ENCODE measurements around the gene LRRC3. TPM values are rescaled to one million over a fixed set of nuclear protein-coding genes. Genes with fewer than 3 reads are reported as not detected.
A peak's percentile ranks its signal among the peaks of the same experiment; 100 is the strongest.
"Not testable (repeated sequence)": the region's sequence is repeated elsewhere in the genome, so short reads cannot be mapped to it uniquely, and the experiment has no call there.

The LRRC3 gene
- total and polyA plus RNA-seq, 7 experiments from 2014 or later = 0.06 to 3.3 (median 0.89) TPM

- H3K36me3 ChIP-seq (ENCODE audit: control insufficient read depth in 2 of 3, insufficient read depth in 3 of 3, low read length in 3 of 3) = no peaks in the 10 kb centered on the region
- Mint-ChIP-seq H3K27me3 (peaks cover 0 to 6% (median 3%) of the 10 kb centered on the region in 5 donors), H3K9me3 (no peaks in the 10 kb centered on the region), H3K36me3 (no peaks in the 10 kb centered on the region), H3K4me1 (peaks cover 0 to 10% (median 4%) of the 10 kb centered on the region in 7 donors), H3K27ac (peak overlapping the region in 3 of 9 donors; percentile 20 to 72 (median 38)), H3K4me3 (no peak overlapping the region)
- no peak overlapping the region for H3K4me3 ChIP-seq (ENCODE audit: low read length)
- H3K9me3 ChIP-seq (ENCODE audit: control insufficient read depth in 2 of 3, low read length in 3 of 3) = no peaks in the 10 kb centered on the region
- POLR2A ChIA-PET = interaction anchor here (0.8 kb wide), 1 partner anchor 11 kb away, joined by 4 read pairs; no protein-coding TSS in a partner anchor
- no peak for ATAC-seq
- no peak for DNase-seq
- CTCF ChIA-PET = interaction anchor here (2.2 kb wide), 1 partner anchor 9 kb away, joined by 9 read pairs; no protein-coding TSS in a partner anchor
- H3K27me3 ChIP-seq (ENCODE audit: control insufficient read depth in 2 of 2, insufficient read depth in 2 of 2, low read length in 2 of 2) = no peaks in the 10 kb centered on the region
- intact Hi-C loops (cut with micrococcal nuclease) = no loop called here
- H3K4me1 ChIP-seq (ENCODE audit: control insufficient read depth in 2 of 2, insufficient read depth in 2 of 2, low read length in 2 of 2) = no peaks in the 10 kb centered on the region
- H3K27ac ChIP-seq (ENCODE audit: low read depth, low read length) = no peak overlapping the region
Measured at GRCh38 chr21:44502171-44502958, 47.1 kb downstream of the LRRC3 start.

GRCh38 chr21:44503006-44503889, 47.9 kb downstream of the LRRC3 start:
- POLR2A ChIA-PET = interaction anchor here (0.7 to 0.8 kb wide), 2 partner anchors 12 to 71 kb away, joined by 3 to 4 read pairs; no protein-coding TSS in a partner anchor
- H3K27me3 ChIP-seq (ENCODE audit: control insufficient read depth in 2 of 2, insufficient read depth in 2 of 2, low read length in 2 of 2); ATAC-seq; H3K27me3 Mint-ChIP-seq; DNase-seq; H3K4me1 Mint-ChIP-seq; H3K9me3 ChIP-seq (ENCODE audit: control insufficient read depth in 2 of 3, low read length in 3 of 3); H3K36me3 ChIP-seq (ENCODE audit: control insufficient read depth in 2 of 3, insufficient read depth in 3 of 3, low read length in 3 of 3); H3K4me1 ChIP-seq (ENCODE audit: control insufficient read depth in 2 of 2, insufficient read depth in 2 of 2, low read length in 2 of 2); H3K27ac ChIP-seq (ENCODE audit: low read depth, low read length); H3K9me3 Mint-ChIP-seq; intact Hi-C loops (cut with micrococcal nuclease); H3K4me3 ChIP-seq (ENCODE audit: low read length); H3K36me3 Mint-ChIP-seq: not testable (repeated sequence)
- H3K4me3 Mint-ChIP-seq = peak overlapping the region in 1 of 10 donors; percentile 25
- H3K27ac Mint-ChIP-seq = peak overlapping the region in 1 of 9 donors; percentile 84
- CTCF ChIA-PET = interaction anchor here (0.7 to 2.2 kb wide), 2 partner anchors 8 to 184 kb away, joined by 3 to 9 read pairs; no protein-coding TSS in a partner anchor

GRCh38 chr21:44503901-44504399, 48.6 kb downstream of the LRRC3 start:
- peak overlapping the region in 3 of 10 donors; percentile 5 to 25 (median 19) for H3K4me3 Mint-ChIP-seq

GRCh38 chr21:44505673-44506278, 50.5 kb downstream of the LRRC3 start:
- POLR2A ChIA-PET = no interaction called here
- peak overlapping the region in 1 of 9 donors; percentile 46 for H3K27ac Mint-ChIP-seq
- H3K27ac ChIP-seq (ENCODE audit: low read depth, low read length) = no peak overlapping the region
- CTCF ChIA-PET = interaction anchor here (1.5 kb wide), 1 partner anchor 287 kb away, joined by 4 read pairs; no protein-coding TSS in a partner anchor
- intact Hi-C loops (cut with micrococcal nuclease) = no loop called here
- H3K27me3 ChIP-seq (ENCODE audit: control insufficient read depth in 2 of 2, insufficient read depth in 2 of 2, low read length in 2 of 2) = no peaks in the 10 kb centered on the region
- no peak for ATAC-seq
- H3K36me3 ChIP-seq (ENCODE audit: control insufficient read depth in 2 of 3, insufficient read depth in 3 of 3, low read length in 3 of 3) = no peaks in the 10 kb centered on the region
- no peak for DNase-seq
- no peak overlapping the region for H3K4me3 Mint-ChIP-seq
- H3K4me1 Mint-ChIP-seq = peaks cover 0 to 9% (median 4%) of the 10 kb centered on the region in 7 donors
- H3K9me3 Mint-ChIP-seq = no peaks in the 10 kb centered on the region
- peaks cover 2 to 7% of the 10 kb centered on the region in 2 donors for H3K4me1 ChIP-seq (ENCODE audit: control insufficient read depth in 2 of 2, insufficient read depth in 2 of 2, low read length in 2 of 2)
- no peaks in the 10 kb centered on the region for H3K9me3 ChIP-seq (ENCODE audit: control insufficient read depth in 2 of 3, low read length in 3 of 3)
- H3K36me3 Mint-ChIP-seq = no peaks in the 10 kb centered on the region
- H3K27me3 Mint-ChIP-seq = no peaks in the 10 kb centered on the region
- no peak overlapping the region for H3K4me3 ChIP-seq (ENCODE audit: low read length)

More at GRCh38 chr21:44503901-44504399, 48.6 kb downstream of the LRRC3 start:
- H3K4me3 ChIP-seq (ENCODE audit: low read length) = no peak overlapping the region
- no peaks in the 10 kb centered on the region for H3K9me3 Mint-ChIP-seq
- DNase-seq = peak in 1 of 9 donors; percentile 13
- peak overlapping the region in 3 of 9 donors; percentile 12 to 84 (median 12) for H3K27ac Mint-ChIP-seq
- no peaks in the 10 kb centered on the region for H3K9me3 ChIP-seq (ENCODE audit: control insufficient read depth in 2 of 3, low read length in 3 of 3)
- ChIA-PET POLR2A (interaction anchor here (0.7 kb wide), 1 partner anchor 71 kb away, joined by 3 read pairs; no protein-coding TSS in a partner anchor), CTCF (interaction anchor here (0.7 to 1.5 kb wide), 2 partner anchors 183 to 289 kb away, joined by 3 to 4 read pairs; no protein-coding TSS in a partner anchor)
- H3K4me1 Mint-ChIP-seq = peaks cover 0 to 9% (median 4%) of the 10 kb centered on the region in 7 donors
- H3K27me3 ChIP-seq (ENCODE audit: control insufficient read depth in 2 of 2, insufficient read depth in 2 of 2, low read length in 2 of 2) = no peaks in the 10 kb centered on the region
- H3K4me1 ChIP-seq (ENCODE audit: control insufficient read depth in 2 of 2, insufficient read depth in 2 of 2, low read length in 2 of 2) = no peaks in the 10 kb centered on the region
- ATAC-seq = no peak
- no peaks in the 10 kb centered on the region for H3K36me3 Mint-ChIP-seq
- intact Hi-C loops (cut with micrococcal nuclease) = no loop called here
- no peaks in the 10 kb centered on the region for H3K27me3 Mint-ChIP-seq
- no peaks in the 10 kb centered on the region for H3K36me3 ChIP-seq (ENCODE audit: control insufficient read depth in 2 of 3, insufficient read depth in 3 of 3, low read length in 3 of 3)
- H3K27ac ChIP-seq (ENCODE audit: low read depth, low read length) = peak overlapping the region; percentile 7

- ATAC-seq (no peak), DNase-seq (no peak)
- H3K4me3 Mint-ChIP-seq = no peak overlapping the region
- no peaks in the 10 kb centered on the region for H3K36me3 Mint-ChIP-seq
- H3K27me3 ChIP-seq (ENCODE audit: control insufficient read depth in 2 of 2, insufficient read depth in 2 of 2, low read length in 2 of 2) = no peaks in the 10 kb centered on the region
- H3K9me3 Mint-ChIP-seq = no peaks in the 10 kb centered on the region
- H3K27ac Mint-ChIP-seq = no peak overlapping the region
- H3K4me1 ChIP-seq (ENCODE audit: control insufficient read depth in 2 of 2, insufficient read depth in 2 of 2, low read length in 2 of 2) = peaks cover 7 to 13% of the 10 kb centered on the region in 2 donors
- H3K4me3 ChIP-seq (ENCODE audit: low read length) = no peak overlapping the region
- ChIA-PET CTCF (interaction anchor here (1.1 kb wide), 1 partner anchor 236 kb away, joined by 3 read pairs; no protein-coding TSS in a partner anchor), POLR2A (no interaction called here)
- H3K9me3 ChIP-seq (ENCODE audit: control insufficient read depth in 2 of 3, low read length in 3 of 3) = no peaks in the 10 kb centered on the region
- intact Hi-C loops (cut with micrococcal nuclease) = no loop called here
- peaks cover 0 to 9% (median 4%) of the 10 kb centered on the region in 7 donors for H3K4me1 Mint-ChIP-seq
- H3K27me3 Mint-ChIP-seq = no peaks in the 10 kb centered on the region
- no peaks in the 10 kb centered on the region for H3K36me3 ChIP-seq (ENCODE audit: control insufficient read depth in 2 of 3, insufficient read depth in 3 of 3, low read length in 3 of 3)
- H3K27ac ChIP-seq (ENCODE audit: low read depth, low read length) = no peak overlapping the region
Measured at GRCh38 chr21:44506279-44507255, 51.3 kb downstream of the LRRC3 start.

All from naive thymus-derived CD4-positive, alpha-beta T cell (primary cell).